GM19328 (cell line): ENCODE results near the gene ZNF502.
"Not testable (repeated sequence)": the region's sequence is repeated elsewhere in the genome, so short reads cannot be mapped to it uniquely, and the experiment has no call there.

Experiments used
- ATAC-seq: cut with Tn5 transposase; IDR thresholded peaks from one replicate; pipeline ENCODE4 v1.9.1; 2021; ENCODE audit warnings: mild to moderate bottlenecking, moderate library complexity; ENCODE audit not compliant: unreplicated experiment

The ZNF502 gene

GRCh38 chr3:44712455-44713075 is at the start of gene ZNF502:
TSS of gene ZNF502 (plus strand) at chr3:44712660. CDS start at chr3:44720262, 7,602 bp downstream.
- no peak for ATAC-seq

- ATAC-seq, result no peak
These were observed 47.3 kb upstream of the ZNF502 start for GRCh38 chr3:44665173-44665572.

GRCh38 chr3:44666346-44666745 is 46.1 kb upstream of the ZNF502 start:
- ATAC-seq, result no peak

GRCh38 chr3:44669760-44670159 is 42.7 kb upstream of the ZNF502 start:
- no peak for ATAC-seq

- not testable (repeated sequence) for ATAC-seq
These were observed 39.0 kb upstream of the ZNF502 start for GRCh38 chr3:44673466-44673865.

- no peak for ATAC-seq
These were observed 38.2 kb upstream of the ZNF502 start for GRCh38 chr3:44674211-44674610.

- no peak for ATAC-seq
These were observed 33.9 kb upstream of the ZNF502 start for GRCh38 chr3:44678480-44679116.

- no peak for ATAC-seq
These were observed 31.5 kb upstream of the ZNF502 start for GRCh38 chr3:44680921-44681455.

GRCh38 chr3:44682182-44682896 is 30.1 kb upstream of the ZNF502 start:
- ATAC-seq, result no peak

- peak; percentile 87 for ATAC-seq
These were observed 27.2 kb upstream of the ZNF502 start for GRCh38 chr3:44685128-44685800.

- ATAC-seq, result no peak
These were observed 24.6 kb upstream of the ZNF502 start for GRCh38 chr3:44687898-44688297.

GRCh38 chr3:44721231-44722102 is 9.0 kb downstream of the ZNF502 start:
- no peak for ATAC-seq

- no peak for ATAC-seq
These were observed 9.6 kb downstream of the ZNF502 start for GRCh38 chr3:44722103-44722401.

GRCh38 chr3:44729384-44729910 is 17.0 kb downstream of the ZNF502 start, which contains the start of gene ZNF501:
TSS of gene ZNF501 (plus strand) at chr3:44729635. CDS start at chr3:44734422, 4,787 bp downstream.
- ATAC-seq, result no peak

- no peak for ATAC-seq
These were observed 22.2 kb downstream of the ZNF502 start for GRCh38 chr3:44734646-44735168.

- no peak for ATAC-seq
These were observed 48.6 kb downstream of the ZNF502 start for GRCh38 chr3:44761101-44761423.

- ATAC-seq, result peak; percentile 86
These were observed 49.1 kb downstream of the ZNF502 start, which contains the start of the genes KIAA1143 and KIF15 for GRCh38 chr3:44761424-44762169. TSS of gene KIAA1143 (minus strand) at chr3:44761619. CDS start at chr3:44761602, 17 bp downstream. TSS of gene KIF15 (plus strand) at chr3:44761794. CDS start at chr3:44761866, 72 bp downstream.

GRCh38 chr3:44762170-44762677 is 49.8 kb downstream of the ZNF502 start:
- ATAC-seq, result no peak

- ATAC-seq, result no peak
These were observed 50.2 kb downstream of the ZNF502 start for GRCh38 chr3:44762690-44763089.
